HG02759 (cell line): ENCODE data around the gene TMPRSS13.
"Not testable (repeated sequence)": the region's sequence is repeated elsewhere in the genome, so short reads cannot be mapped to it uniquely, and the experiment has no call there.

Experiments
- ATAC-seq: cut with Tn5 transposase; IDR thresholded peaks from one replicate; pipeline ENCODE4 v1.9.1; 2021; ENCODE audit warnings: mild to moderate bottlenecking, moderate library complexity; ENCODE audit not compliant: unreplicated experiment

TMPRSS13 gene

GRCh38 chr11:117874253-117874909 is 54.8 kb downstream of the TMPRSS13 start:
- no peak for ATAC-seq

GRCh38 chr11:117873828-117874125 is 55.4 kb downstream of the TMPRSS13 start:
- no peak for ATAC-seq

- ATAC-seq: no peak
These were observed 56.0 kb downstream of the TMPRSS13 start for GRCh38 chr11:117872975-117873827.

GRCh38 chr11:117872420-117872961 is 56.7 kb downstream of the TMPRSS13 start:
- ATAC-seq: no peak

GRCh38 chr11:117871784-117872183 is 57.4 kb downstream of the TMPRSS13 start:
- no peak for ATAC-seq

- no peak for ATAC-seq
These were observed 58.0 kb downstream of the TMPRSS13 start for GRCh38 chr11:117871160-117871559.

GRCh38 chr11:117870103-117870952 is 58.9 kb downstream of the TMPRSS13 start:
- ATAC-seq: no peak

- no peak for ATAC-seq
These were observed 59.6 kb downstream of the TMPRSS13 start for GRCh38 chr11:117869604-117870003.

GRCh38 chr11:117868815-117869561 is 60.2 kb downstream of the TMPRSS13 start:
- ATAC-seq: no peak

GRCh38 chr11:117868088-117868487 is 61.1 kb downstream of the TMPRSS13 start:
- ATAC-seq: no peak

- ATAC-seq: no peak
These were observed 62.7 kb downstream of the TMPRSS13 start for GRCh38 chr11:117866526-117866925.

GRCh38 chr11:117865546-117865945 is 63.7 kb downstream of the TMPRSS13 start:
- not testable (repeated sequence) for ATAC-seq

- ATAC-seq: no peak
These were observed 65.8 kb downstream of the TMPRSS13 start for GRCh38 chr11:117863383-117863782.

- ATAC-seq: no peak
These were observed 66.4 kb downstream of the TMPRSS13 start for GRCh38 chr11:117862753-117863152.

GRCh38 chr11:117862019-117862725 is 67.0 kb downstream of the TMPRSS13 start:
- no peak for ATAC-seq

- ATAC-seq: no peak
These were observed 67.8 kb downstream of the TMPRSS13 start for GRCh38 chr11:117861151-117862018.

- no peak for ATAC-seq
These were observed 69.1 kb downstream of the TMPRSS13 start for GRCh38 chr11:117860139-117860538.

- no peak for ATAC-seq
These were observed 69.6 kb downstream of the TMPRSS13 start for GRCh38 chr11:117859488-117860112.
